UCSD-AML1 (cell line): Measurements from ENCODE around the gene TOR1AIP1.

Source experiments
- DNase-seq: peaks from one replicate; lab custom pipeline; 2025; ENCODE audit not compliant: unreplicated experiment; lab: John Stamatoyannopoulos, UW

Gene TOR1AIP1

DNA sequence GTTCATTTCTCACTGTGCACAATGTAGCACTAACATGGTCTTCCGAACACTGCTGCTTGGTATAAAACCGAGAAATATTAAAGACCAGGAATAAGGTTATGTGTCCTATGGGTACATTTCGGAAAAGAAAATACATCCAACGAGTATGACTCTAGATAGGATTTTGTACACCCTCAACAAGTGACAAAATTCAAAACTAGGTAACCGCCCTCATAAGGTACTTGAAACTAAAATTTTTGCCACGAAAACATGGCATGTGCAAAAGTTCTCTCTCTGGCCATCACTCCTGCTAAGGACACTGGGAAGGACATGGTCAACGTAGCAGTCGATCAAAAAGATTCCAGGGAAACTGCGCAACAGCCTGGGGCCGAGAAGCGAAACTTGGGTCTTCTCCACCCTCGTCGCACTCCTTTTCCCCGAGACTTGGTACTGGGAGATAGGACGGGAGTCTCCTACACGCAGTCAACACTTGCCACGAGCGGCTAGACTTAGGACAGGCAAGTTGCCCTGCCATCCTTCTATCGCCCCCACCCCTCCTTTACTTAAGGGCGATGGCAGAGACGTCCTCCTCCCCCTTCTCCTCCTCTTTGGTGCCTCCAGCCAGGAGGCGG, 338 bp upstream of the TOR1AIP1 start:
- no peak for DNase-seq

DNA sequence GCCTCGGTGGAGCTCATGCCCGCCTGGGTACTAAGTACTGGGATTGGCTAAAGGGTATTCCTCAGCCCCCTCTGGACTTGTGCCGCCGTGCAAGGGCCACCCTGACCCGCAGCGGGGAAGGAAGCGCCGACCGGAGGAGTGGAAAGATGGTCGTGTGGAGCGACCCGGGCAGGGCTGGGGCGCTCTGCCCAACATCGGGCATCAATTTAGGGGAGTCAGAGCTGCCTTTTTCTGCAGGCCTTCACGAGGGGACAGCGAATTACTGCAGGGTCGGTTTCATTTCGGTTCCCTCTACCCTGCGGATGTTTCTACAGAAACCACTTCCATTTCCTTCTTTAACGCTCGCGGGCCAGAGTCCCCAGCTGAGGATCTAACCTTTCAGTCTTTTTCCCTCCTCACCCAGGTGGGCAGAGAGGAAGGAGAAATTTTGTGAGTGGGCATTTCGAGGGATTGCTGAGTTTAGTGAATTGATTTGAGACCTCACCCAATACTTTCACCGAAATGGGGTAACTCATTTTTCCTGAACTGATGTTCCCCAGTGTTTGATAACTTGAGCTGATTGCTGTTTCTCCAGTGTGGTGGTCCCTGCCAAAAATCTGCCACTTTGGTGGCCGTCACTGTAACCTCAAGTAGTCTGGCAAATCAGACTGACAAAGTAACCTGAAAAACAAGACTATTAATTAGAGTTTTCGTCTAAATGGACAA, 1.1 kb downstream of the TOR1AIP1 start:
- DNase-seq: no peak

DNA sequence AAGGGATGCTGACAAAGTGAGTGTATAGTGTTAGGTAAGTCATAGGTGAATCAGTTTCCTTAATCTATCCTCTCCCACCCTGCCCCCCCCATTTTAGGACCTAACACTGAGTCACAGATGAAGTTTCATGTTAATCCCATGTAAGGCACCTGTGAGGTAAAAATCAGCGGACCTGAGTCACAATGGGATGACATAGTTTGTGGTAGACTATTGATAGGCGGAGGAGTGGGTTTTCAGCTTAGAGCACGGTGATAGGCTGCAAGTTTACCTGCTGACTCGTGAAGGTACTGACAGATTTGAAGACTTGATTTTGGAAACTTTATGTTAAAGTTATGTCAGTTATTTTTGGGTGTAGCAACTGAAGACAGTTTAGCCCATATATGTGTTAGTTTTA, 1.7 kb downstream of the TOR1AIP1 start:
- DNase-seq: no peak

DNA sequence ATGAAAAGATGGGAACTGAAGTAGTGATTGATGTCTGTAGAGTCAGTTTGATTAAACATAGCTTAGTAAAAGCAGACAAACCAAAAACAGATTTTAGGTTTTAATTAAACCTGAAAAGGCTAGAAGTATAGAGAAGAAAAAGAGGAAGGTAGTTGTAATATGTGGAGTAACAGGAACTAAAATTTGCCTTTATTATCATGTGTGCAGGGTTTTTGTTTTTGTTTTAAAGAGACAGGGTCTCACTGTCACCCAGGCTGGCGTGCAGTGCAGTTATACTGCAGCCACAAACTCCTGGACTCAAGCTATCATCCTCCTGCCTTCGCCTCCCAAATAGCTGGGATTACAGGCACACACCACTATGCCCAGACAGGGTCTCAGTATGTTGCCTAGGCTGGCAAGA, 6.0 kb downstream of the TOR1AIP1 start:
- DNase-seq: no peak

DNA sequence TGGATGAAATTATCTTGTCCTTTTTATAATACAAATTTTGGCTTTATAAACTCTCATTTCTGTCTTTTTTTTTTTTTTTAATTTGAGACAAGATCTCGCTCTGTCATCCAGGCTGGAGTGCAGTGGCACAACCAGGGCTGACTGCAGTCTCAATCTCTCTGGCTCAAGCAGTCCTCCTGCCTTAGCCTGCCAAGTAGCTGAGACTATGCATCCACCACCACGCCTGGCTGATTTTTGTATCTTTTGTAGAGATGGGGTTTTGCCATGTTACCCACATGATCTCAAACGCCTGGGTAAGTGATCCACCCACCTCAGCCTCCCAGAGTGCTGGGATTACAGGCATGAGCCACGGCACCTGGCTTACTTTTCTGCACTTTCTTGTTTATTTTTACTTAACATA, 7.5 kb downstream of the TOR1AIP1 start:
- no peak for DNase-seq

DNA sequence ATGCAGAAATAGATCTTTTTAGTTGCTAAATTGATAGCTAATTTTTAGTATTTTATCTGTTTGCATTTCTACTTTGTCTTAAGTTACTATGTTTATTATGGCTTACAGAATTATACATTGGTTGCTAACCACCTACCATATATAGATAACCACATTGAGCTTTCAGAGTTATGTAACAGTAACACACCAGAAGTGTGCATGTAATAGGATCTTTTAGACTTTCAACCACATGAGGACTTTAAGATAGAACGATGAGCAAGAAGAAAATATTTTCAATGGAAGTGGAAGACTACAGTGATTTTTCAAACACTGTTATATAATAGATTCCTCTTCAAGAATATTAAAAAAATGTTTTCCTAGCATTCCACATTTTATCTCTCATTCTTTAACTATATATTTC, 28.8 kb downstream of the TOR1AIP1 start:
- no peak for DNase-seq

DNA sequence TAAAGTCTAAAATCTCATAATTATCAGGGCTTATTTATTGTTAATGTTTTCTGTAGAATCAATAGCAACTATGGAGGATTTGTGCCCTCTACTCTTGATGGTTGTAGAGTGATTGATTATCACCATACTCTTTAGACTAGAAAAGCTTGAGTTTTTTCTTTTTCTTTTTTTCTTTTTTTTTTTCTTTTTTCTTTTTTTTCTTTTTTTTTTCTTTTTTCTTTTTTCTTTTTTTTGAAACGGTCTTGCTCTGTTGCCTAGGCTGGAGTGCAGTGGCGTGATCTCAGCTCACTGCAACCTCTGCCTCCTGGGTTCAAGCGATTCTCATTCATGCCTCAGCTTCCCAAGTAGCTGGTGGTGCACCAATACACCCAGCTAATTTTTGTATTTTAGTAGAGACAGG, 29.7 kb downstream of the TOR1AIP1 start:
- DNase-seq: no peak

DNA sequence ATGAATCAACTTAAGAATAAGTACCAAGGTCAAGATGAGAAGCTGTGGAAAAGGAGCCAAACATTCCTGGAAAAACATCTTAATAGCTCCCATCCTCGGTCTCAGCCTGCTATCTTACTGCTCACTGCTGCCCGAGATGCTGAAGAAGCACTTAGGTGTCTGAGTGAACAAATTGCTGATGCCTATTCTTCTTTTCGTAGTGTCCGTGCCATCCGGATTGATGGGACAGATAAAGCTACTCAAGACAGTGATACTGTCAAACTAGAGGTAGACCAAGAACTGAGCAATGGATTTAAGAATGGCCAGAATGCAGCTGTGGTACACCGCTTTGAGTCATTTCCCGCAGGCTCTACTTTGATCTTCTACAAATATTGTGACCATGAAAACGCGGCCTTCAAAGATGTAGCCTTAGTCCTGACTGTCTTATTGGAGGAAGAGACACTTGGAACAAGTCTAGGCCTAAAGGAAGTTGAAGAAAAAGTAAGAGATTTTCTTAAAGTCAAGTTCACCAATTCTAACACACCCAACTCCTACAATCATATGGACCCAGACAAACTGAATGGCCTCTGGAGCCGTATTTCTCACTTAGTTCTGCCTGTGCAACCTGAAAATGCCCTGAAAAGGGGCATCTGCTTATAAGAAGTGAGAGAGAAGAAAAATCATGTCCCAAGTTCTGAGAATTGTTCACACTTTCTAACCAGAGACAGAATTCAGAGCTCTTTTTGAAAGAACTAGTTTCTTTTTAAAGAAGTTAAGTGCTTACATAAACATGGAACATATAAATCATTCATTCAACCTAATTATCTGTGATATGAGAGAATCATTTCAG, 35.7 kb downstream of the TOR1AIP1 start:
- DNase-seq: no peak

DNA sequence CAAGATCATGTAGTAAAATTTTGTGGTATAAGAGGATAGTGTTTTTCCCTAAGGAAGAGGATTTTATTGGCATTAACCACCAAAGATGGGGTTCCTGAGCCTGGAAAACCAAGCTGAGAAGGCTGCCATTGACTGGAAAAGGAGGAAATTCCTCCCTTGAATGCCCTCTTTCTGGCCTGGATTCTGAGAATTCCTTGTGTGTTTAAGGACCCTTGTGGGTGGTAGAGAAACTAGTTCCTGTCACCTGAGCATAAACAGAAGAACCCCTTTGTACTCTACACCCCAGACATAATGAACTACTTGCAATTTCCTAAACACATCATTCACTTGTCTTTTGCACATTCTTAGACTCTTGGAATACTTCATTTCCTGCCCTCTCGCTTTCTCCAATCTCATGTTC, 39.4 kb downstream of the TOR1AIP1 start:
- DNase-seq: no peak

DNA sequence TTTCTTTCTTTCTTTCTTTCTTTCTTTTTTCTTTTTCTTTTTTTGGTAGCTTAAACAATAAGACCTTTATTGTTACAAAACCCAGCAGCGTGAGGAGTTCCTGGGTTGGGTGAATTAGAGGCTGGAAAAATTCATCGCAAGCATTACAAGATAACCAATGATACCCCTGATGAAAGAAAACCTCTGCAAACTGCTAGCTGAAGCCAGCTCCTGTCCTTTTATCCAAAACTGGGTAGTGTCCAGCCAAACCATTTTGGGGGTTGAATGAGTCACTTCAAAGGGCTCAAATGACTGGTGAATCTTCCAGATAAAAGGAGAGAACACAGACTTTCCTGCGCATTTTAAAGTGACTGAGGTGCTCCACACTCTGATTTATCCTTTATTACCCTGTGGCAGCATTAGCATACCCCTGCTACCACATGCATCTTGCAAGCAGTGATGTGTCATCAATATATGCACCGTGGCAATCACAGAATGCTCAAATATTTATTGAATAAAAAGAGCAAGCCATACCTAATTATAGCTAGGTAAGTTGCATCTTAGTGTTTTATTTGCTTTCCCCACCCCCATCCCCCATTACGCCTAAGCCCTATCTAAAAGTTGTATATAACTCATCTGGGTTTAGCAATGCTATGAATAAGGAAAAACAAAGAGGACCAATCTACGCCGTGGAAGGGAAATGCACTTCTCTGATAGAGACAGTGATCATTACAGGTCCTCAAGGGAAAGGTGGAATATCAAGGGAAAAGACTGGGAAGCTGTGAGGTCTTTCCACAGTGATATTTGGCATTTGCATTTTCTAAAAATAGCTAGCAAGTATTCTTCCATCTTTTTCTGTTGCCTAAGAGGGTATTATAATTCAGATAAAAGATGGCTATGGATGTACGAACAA, 40.1 kb downstream of the TOR1AIP1 start:
- DNase-seq: no peak

DNA sequence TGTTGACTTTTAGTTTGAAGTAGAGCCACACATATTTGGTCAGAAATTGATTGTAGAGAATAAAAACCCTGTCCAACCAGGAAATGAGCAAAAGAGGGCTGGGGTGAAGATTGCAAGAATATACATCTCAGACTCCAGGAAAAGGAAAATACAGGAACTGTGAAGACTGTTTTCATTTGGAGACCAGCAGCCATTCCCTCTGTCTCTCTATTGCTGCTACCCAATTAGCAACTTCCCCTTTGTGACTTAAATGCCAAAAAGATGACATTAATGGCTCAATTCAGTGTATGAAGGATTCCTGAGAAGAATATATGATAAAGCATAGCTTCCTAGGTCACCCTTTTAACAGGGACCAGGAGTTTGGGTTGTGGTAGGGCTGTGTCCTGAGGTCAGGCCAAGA, 40.9 kb downstream of the TOR1AIP1 start:
- no peak for DNase-seq

DNA sequence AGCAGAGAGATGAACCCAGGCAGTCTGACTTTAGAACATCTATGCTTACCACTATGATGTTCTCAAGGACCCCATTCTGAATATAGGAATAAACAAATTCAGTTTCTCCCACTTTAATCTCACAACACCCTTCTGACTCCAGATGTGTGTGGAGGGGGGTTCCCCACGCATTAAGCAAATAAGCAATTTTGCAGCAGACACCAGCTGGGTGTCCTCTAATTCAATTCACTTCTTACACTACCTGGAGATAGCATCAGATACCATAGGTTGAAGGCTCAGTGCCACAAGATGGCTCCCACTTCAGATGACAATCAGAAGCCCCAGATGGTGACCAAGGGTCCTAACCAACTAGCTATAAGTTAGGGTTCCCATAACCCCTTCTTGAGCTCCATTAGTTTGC, 42.2 kb downstream of the TOR1AIP1 start:
- no peak for DNase-seq

DNA sequence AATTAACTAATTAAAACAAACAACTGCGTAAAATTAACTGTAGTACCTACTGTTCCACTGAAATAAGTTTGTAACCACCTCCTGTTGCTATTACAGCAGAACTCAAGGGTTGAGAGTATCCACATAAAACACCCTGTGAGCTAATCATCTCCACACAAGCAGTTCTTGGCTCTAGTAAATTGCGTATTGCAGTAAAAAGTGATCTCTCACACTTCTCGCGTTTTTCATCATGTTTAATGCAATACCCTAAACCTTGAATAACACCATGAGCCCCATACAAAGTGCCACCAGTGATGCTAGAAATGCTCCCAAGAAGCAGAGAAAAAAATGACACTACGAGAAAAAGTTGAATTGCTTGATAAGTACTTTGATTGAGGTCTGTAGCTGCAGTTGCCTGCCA, 43.2 kb downstream of the TOR1AIP1 start:
- no peak for DNase-seq

DNA sequence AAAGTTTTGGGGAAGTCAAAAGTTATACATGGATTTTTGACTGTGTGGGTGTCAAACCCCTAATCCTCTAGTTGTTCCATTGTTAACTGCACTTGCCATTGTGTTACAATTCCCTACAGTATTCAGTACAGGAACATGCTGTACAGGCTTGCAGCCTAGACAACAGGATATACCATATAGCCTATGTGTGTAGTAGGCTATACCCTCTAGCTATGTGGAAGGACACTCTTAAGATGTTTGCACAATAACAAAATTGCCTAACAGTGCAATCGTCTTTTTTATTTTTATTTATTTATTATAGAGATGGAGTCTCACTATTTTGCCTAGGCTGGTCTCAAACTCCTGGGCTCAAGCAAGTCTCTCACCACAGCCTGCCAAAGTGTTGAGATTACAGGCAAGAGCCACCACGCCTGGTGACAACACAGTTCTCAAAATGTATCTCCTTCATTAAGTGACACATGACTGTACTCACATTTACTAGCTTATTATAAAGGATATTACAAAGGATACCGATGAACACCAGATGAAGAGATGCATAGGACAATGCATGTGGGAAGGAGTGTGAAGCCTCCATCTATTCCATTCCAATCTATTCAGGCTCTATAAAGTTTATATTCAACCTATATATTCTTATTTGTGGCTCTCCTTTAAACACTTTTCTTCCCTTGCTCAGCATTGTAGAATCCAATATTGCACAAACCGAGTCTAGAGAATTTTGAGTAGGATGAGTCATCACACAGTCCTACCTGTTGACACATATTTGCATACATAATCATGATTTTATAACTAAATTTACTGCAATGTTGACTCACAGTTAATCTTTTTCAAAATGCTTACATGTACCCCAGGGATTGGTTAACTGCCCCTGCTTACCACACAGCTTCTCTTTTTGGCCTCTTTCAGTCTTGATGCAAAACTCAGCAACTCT, 44.1 kb downstream of the TOR1AIP1 start:
- DNase-seq: no peak

DNA sequence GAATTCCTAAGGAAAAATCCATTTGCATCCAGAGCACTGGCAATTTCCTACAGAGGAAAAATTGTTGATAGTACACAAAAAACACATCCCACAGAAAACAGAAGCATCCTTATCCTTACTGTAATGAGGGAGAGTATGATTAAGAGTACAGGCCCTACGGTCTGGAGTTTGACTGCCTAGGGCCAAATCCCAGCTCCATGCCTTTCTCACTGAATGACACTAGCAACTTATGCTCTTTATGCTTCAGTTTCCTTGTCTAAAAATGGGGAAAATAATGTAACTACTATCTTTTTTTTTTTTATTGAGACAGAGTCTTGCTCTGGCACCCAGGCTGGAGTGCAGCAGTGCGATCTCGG, 44.7 kb downstream of the TOR1AIP1 start:
- no peak for DNase-seq

DNA sequence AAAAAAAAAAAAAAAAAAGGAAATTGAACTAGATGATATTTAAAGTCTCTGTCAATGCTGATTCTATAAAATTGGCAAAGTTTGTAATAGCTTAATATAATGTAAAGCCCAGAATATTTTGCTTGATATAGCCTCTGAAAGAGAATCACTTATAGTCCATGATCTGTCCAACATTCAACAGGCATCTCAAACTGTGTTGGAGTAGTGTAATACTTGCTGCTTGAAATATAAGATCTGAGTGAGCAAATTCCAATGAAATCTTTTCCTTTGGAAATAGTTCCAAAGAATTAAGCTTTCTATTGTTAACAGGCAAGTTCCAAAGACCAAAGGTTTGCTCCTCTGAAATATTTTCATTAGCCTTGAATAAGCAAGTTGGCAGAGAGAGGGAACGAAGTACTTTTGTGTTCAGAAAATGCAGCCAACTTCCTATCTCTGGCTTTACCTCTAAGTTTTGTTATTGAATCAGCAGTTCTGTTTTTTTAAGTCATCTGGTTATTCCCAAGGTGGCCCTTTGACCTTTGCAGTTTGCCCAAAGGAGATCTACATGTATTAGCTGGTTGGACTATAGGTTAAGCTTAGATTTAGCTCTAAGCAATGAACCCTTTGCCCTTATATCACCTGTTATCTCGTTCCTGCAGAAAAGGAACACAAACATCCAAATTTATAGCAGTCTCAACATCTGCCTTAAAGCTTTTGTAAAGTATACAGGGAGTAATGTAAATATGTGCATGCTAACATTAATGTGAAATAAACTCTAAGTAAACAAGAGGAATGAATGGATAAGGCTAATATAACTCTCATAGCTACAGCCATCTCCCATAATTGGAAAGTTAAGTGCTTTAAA, 48.1 kb downstream of the TOR1AIP1 start:
- no peak for DNase-seq

DNA sequence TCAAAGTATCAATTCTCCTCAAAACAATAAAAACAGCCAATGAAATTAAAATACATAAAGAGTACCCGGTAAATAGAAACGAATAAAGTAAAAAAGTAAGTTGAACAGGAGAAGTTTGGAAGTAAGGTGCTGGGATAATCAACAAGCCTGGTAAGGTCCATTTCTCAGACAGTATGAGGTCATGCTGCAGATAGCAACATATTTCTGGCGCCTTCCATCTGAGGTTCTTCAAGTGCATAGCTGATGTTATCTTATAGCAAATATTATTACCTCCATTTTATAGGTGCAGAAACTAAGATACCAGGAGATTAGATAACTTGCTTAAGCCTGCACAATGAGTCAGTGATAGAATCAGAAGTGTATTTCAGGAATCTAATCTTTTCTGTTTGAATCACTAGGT, 48.8 kb downstream of the TOR1AIP1 start:
- no peak for DNase-seq

DNA sequence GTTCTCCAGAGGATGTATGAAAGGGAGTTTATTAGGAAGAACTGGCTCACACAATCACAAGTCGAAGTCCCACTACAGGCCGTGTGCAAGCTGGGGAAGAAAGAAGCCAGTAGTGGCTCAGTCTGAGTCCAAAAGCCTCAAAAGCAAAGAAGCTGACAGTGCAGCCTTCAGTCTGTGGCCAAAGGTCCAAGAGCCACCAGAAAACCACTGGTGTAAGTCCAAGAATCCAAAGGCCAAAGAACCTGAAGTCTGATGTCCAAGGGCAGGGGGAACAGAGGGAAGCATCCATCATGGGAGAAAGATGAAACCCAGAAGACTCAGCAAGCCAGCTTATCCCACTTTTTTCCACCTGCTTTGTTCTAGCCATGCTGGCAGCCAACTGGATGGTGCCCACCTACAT, 51.1 kb downstream of the TOR1AIP1 start:
- DNase-seq: no peak

DNA sequence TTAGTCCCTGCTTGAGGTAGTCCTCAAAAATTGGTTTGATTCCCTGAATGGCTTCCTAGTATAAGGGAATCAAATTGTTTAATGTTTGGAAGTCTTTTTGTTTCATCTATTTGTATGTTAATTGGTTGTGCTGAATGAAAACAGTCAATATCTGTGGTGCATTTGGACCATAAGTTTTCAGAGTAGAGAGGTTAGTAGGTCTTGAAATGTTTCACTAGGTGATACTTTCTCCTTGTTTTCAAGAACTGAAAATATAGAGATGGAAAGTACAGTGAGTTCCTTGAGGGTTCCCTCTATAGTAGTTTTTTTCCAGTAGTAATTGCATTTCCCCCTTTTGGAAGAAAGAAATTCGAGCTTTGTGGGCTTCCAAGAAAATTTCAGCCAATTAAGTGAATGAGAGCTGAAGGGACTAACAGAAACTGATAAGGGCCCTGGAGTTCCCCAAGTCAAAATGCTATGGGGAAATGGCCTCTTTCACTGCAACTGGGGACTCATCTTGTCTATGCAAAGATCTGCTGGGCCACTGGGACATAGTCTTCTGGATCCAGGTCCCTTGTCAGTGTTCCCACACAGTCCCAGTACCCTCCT, 53.9 kb downstream of the TOR1AIP1 start:
- DNase-seq: no peak
